A673 (cell line): ENCODE measurements around the gene UHRF1. TPM values are rescaled to one million over a fixed set of nuclear protein-coding genes. Genes with fewer than 3 reads are reported as not detected.
"Not testable (repeated sequence)": the region's sequence is repeated elsewhere in the genome, so short reads cannot be mapped to it uniquely, and the experiment has no call there.

Experiments used
- BruUV-seq: library from RNA; stranded (reverse); fragments of 400-500 nt; replicated peaks from 2 replicates; lab custom pipeline; 2021; lab: Mats Ljungman, UMichigan
- CTCF ChIA-PET: fragments of 300-600 bp; sonication (Branson Sonifier 250); formaldehyde crosslinking; loops from one replicate; lab custom pipeline; 2022; ENCODE audit warnings: antibody characterized with exemption; lab: Charles Lee
- POLR2A ChIA-PET: fragments of 300-600 bp; sonication (Branson Sonifier 250); formaldehyde crosslinking; loops from one replicate; lab custom pipeline; 2022; ENCODE audit warnings: antibody characterized with exemption; ENCODE audit not compliant: low non-redundant PET; lab: Charles Lee
- DNase-seq: peaks from one replicate; pipeline ENCODE4 v3.0.0-alpha.2; 2015; ENCODE audit warnings: low spot score
- H3K27ac ChIP-seq: fragments of 200-600 bp; sonication (generic); 2 replicates; pipeline ENCODE4 v1.5.1; 2016; ENCODE audit warnings: mixed run types, low read depth, mild to moderate bottlenecking, mixed read lengths, antibody characterized with exemption, low read length; ENCODE audit not compliant: poor library complexity, severe bottlenecking
- H3K27me3 ChIP-seq: fragments of 200-600 bp; sonication (generic); replicated peaks from 2 replicates; pipeline ENCODE4 v1.6.1; 2017; ENCODE audit warnings: mixed run types, low read depth, mild to moderate bottlenecking, mixed read lengths, antibody characterized with exemption, low read length; ENCODE audit not compliant: insufficient read depth, poor library complexity
- H3K36me3 ChIP-seq: fragments of 200-600 bp; sonication (generic); 2 replicates; pipeline ENCODE4 v1.6.1; 2016; ENCODE audit warnings: mixed run types, mild to moderate bottlenecking, mixed read lengths, antibody characterized with exemption, low read length; ENCODE audit not compliant: insufficient read depth, poor library complexity, severe bottlenecking
- H3K4me1 ChIP-seq: fragments of 200-600 bp; sonication (generic); 2 replicates; pipeline ENCODE4 v1.6.1; 2017; ENCODE audit warnings: mixed run types, mild to moderate bottlenecking, mixed read lengths, antibody characterized with exemption, low read length; ENCODE audit not compliant: insufficient read depth, poor library complexity, severe bottlenecking
- H3K4me3 ChIP-seq: fragments of 200-600 bp; sonication (generic); 2 replicates; pipeline ENCODE4 v1.5.1; 2016; ENCODE audit warnings: low read depth, mixed run types, mild to moderate bottlenecking, mixed read lengths, low read length; ENCODE audit not compliant: poor library complexity, severe bottlenecking
- H3K9me3 ChIP-seq: fragments of 200-600 bp; sonication (generic); 2 replicates; pipeline ENCODE4 v1.6.1; 2016; ENCODE audit warnings: mixed run types, low read depth, mild to moderate bottlenecking, mixed read lengths, antibody characterized with exemption, low read length; ENCODE audit not compliant: poor library complexity, severe bottlenecking
- CTCF ChIP-seq: fragments of 300-800, 200-600 bp; sonication (generic); conservative IDR thresholded peaks from 2 replicates; pipeline ENCODE4 v1.5.1; 2017; ENCODE audit warnings: low read depth, mild to moderate bottlenecking, antibody characterized with exemption, low read length, moderate library complexity, mixed read lengths
- EZH2 ChIP-seq: fragments of 200-600 bp; sonication (generic); IDR thresholded peaks from 2 replicates; pipeline ENCODE4 v1.6.1; 2017; ENCODE audit warnings: borderline replicate concordance, low read depth, mild to moderate bottlenecking, mixed read lengths, antibody characterized with exemption, low read length; ENCODE audit not compliant: poor library complexity, severe bottlenecking
- intact Hi-C: fragments of 100-400 bp; cut with micrococcal nuclease; formaldehyde crosslinking; loops from one replicate; pipeline ENCODE4 v1.10.0; 2022; ENCODE audit not compliant: unreplicated experiment
- total RNA-seq: library from RNA; stranded (reverse); gene quantifications from 2 replicates; pipeline ENCODE4 v1.2.3, GENCODE V29; 2021

UHRF1 gene
- total RNA-seq, 1 experiment from 2014 or later = 203 TPM

GRCh38 chr19:4887803-4888202 is 21.5 kb upstream of the UHRF1 start:
- H3K36me3 ChIP-seq, H3K4me1 ChIP-seq, intact Hi-C loops, H3K4me3 ChIP-seq, CTCF ChIA-PET, H3K27me3 ChIP-seq, DNase-seq, H3K27ac ChIP-seq, H3K9me3 ChIP-seq, BruUV-seq: not testable (repeated sequence)
- POLR2A ChIA-PET = interaction anchor here (0.6 kb wide), 1 partner anchor 96 kb away, joined by 4 read pairs; no protein-coding TSS in a partner anchor

GRCh38 chr19:4889034-4889815 is 20.1 kb upstream of the UHRF1 start:
- Histone ChIP-seq H3K27ac (no peak overlapping the region), H3K4me3 (no peak overlapping the region), H3K36me3 (no peaks in the 10 kb centered on the region), H3K27me3 (no peaks in the 10 kb centered on the region), H3K4me1 (no peaks in the 10 kb centered on the region), H3K9me3 (no peaks in the 10 kb centered on the region)
- TF ChIP-seq EZH2 (no peak), CTCF (no peak)
- CTCF ChIA-PET = interaction anchor here (0.7 kb wide), 1 partner anchor 11 kb away, joined by 11 read pairs; no protein-coding TSS in a partner anchor
- intact Hi-C loops = no loop called here
- no TSS peak for BruUV-seq
- DNase-seq = no peak
- POLR2A ChIA-PET = interaction anchor here (0.6 kb wide), 1 partner anchor 600 kb away, joined by 15 read pairs; no protein-coding TSS in a partner anchor

- Histone ChIP-seq H3K36me3 (no peaks in the 10 kb centered on the region), H3K9me3 (no peaks in the 10 kb centered on the region), H3K27me3 (no peaks in the 10 kb centered on the region), H3K4me3 (no peak overlapping the region), H3K4me1 (no peaks in the 10 kb centered on the region), H3K27ac (no peak overlapping the region)
- DNase-seq = no peak
- CTCF ChIA-PET = interaction anchor here (0.7 kb wide), 1 partner anchor 12 kb away, joined by 9 read pairs; no protein-coding TSS in a partner anchor
- intact Hi-C loops = no loop called here
- TF ChIP-seq CTCF (no peak), EZH2 (no peak)
- POLR2A ChIA-PET = no interaction called here
- BruUV-seq = no TSS peak
Observed at GRCh38 chr19:4891066-4891465, 18.2 kb upstream of the UHRF1 start.

GRCh38 chr19:4892962-4893361 is 16.3 kb upstream of the UHRF1 start:
- H3K27me3 ChIP-seq, intact Hi-C loops, H3K36me3 ChIP-seq, H3K4me1 ChIP-seq, CTCF ChIA-PET, H3K27ac ChIP-seq, DNase-seq, BruUV-seq, H3K4me3 ChIP-seq, H3K9me3 ChIP-seq: not testable (repeated sequence)
- POLR2A ChIA-PET = interaction anchor here (0.6 kb wide), 1 partner anchor 22 kb away, joined by 5 read pairs; no protein-coding TSS in a partner anchor
